ENCODE data around the gene LINGO1.

GRCh38 chr15:77598644-77599043 is 34.1 kb downstream of the LINGO1 start:
- TF ChIP-seq CTCF (IDR thresholded peaks at IDR 0.05) (no peak), POLR2A (IDR thresholded peaks at IDR 0.05) (no peak)

Data from ovary (tissue), 3 donors.